IPS-18c (cell line): ENCODE results near the gene PIP5K1C.

ENCODE experiments used
- H3K4me3 ChIP-seq: 2 replicates; pipeline ENCODE4 v1.7.0; 2013; ENCODE audit warnings: low read depth, mild to moderate bottlenecking, low read length, moderate library complexity; ENCODE audit not compliant: insufficient read depth
- H3K9me3 ChIP-seq: one replicate; pipeline ENCODE4 v1.6.1; 2013; ENCODE audit warnings: mild to moderate bottlenecking, low read length, moderate library complexity; ENCODE audit not compliant: control insufficient read depth, insufficient read depth

Gene PIP5K1C

GRCh38 chr19:3646336-3647092 is 53.8 kb downstream of the PIP5K1C start:
- H3K9me3 ChIP-seq = no peaks in the 10 kb centered on the region
- H3K4me3 ChIP-seq = no peak overlapping the region

GRCh38 chr19:3645726-3646125 is 54.5 kb downstream of the PIP5K1C start:
- H3K9me3 ChIP-seq = no peaks in the 10 kb centered on the region
- H3K4me3 ChIP-seq = no peak overlapping the region

- Histone ChIP-seq H3K4me3 (no peak overlapping the region), H3K9me3 (no peaks in the 10 kb centered on the region)
These were observed 55.2 kb downstream of the PIP5K1C start for GRCh38 chr19:3645067-3645396.

GRCh38 chr19:3644351-3645066 is 55.8 kb downstream of the PIP5K1C start:
- no peak overlapping the region for H3K4me3 ChIP-seq
- H3K9me3 ChIP-seq = no peaks in the 10 kb centered on the region

GRCh38 chr19:3643674-3644313 is 56.5 kb downstream of the PIP5K1C start:
- H3K9me3 ChIP-seq = no peaks in the 10 kb centered on the region

GRCh38 chr19:3642987-3643673 is 57.1 kb downstream of the PIP5K1C start:
- Histone ChIP-seq H3K4me3 (no peak overlapping the region), H3K9me3 (no peaks in the 10 kb centered on the region)

More at GRCh38 chr19:3643674-3644313, 56.5 kb downstream of the PIP5K1C start:
- H3K4me3 ChIP-seq = no peak overlapping the region

- Histone ChIP-seq H3K4me3 (no peak overlapping the region), H3K9me3 (no peaks in the 10 kb centered on the region)
These were observed 58.0 kb downstream of the PIP5K1C start for GRCh38 chr19:3642296-3642695.

GRCh38 chr19:3641515-3642269 is 58.6 kb downstream of the PIP5K1C start:
- no peaks in the 10 kb centered on the region for H3K9me3 ChIP-seq
- H3K4me3 ChIP-seq = no peak overlapping the region

- no peak overlapping the region for H3K4me3 ChIP-seq
These were observed 60.8 kb downstream of the PIP5K1C start for GRCh38 chr19:3639479-3639878.

GRCh38 chr19:3638208-3639193 is 61.8 kb downstream of the PIP5K1C start:
- H3K4me3 ChIP-seq = no peak overlapping the region
- no peaks in the 10 kb centered on the region for H3K9me3 ChIP-seq

More at GRCh38 chr19:3639479-3639878, 60.8 kb downstream of the PIP5K1C start:
- H3K9me3 ChIP-seq = no peaks in the 10 kb centered on the region

- Histone ChIP-seq H3K4me3 (no peak overlapping the region), H3K9me3 (no peaks in the 10 kb centered on the region)
These were observed 62.6 kb downstream of the PIP5K1C start for GRCh38 chr19:3637621-3638020.

GRCh38 chr19:3636962-3637361 is 63.3 kb downstream of the PIP5K1C start:
- no peak overlapping the region for H3K4me3 ChIP-seq
- H3K9me3 ChIP-seq = no peaks in the 10 kb centered on the region

- no peaks in the 10 kb centered on the region for H3K9me3 ChIP-seq
- no peak overlapping the region for H3K4me3 ChIP-seq
These were observed 63.8 kb downstream of the PIP5K1C start for GRCh38 chr19:3636506-3636905.

- no peak overlapping the region for H3K4me3 ChIP-seq
- no peaks in the 10 kb centered on the region for H3K9me3 ChIP-seq
These were observed 65.7 kb downstream of the PIP5K1C start for GRCh38 chr19:3634496-3635045.

- Histone ChIP-seq H3K4me3 (no peak overlapping the region), H3K9me3 (no peaks in the 10 kb centered on the region)
These were observed 66.7 kb downstream of the PIP5K1C start for GRCh38 chr19:3633559-3633988.
